DMS79 (cell line): Measurements from ENCODE around the gene PRKAR1B.

Experiments
- DNase-seq: peaks from one replicate; lab custom pipeline; 2025; lab: John Stamatoyannopoulos, UW

The PRKAR1B gene

DNA sequence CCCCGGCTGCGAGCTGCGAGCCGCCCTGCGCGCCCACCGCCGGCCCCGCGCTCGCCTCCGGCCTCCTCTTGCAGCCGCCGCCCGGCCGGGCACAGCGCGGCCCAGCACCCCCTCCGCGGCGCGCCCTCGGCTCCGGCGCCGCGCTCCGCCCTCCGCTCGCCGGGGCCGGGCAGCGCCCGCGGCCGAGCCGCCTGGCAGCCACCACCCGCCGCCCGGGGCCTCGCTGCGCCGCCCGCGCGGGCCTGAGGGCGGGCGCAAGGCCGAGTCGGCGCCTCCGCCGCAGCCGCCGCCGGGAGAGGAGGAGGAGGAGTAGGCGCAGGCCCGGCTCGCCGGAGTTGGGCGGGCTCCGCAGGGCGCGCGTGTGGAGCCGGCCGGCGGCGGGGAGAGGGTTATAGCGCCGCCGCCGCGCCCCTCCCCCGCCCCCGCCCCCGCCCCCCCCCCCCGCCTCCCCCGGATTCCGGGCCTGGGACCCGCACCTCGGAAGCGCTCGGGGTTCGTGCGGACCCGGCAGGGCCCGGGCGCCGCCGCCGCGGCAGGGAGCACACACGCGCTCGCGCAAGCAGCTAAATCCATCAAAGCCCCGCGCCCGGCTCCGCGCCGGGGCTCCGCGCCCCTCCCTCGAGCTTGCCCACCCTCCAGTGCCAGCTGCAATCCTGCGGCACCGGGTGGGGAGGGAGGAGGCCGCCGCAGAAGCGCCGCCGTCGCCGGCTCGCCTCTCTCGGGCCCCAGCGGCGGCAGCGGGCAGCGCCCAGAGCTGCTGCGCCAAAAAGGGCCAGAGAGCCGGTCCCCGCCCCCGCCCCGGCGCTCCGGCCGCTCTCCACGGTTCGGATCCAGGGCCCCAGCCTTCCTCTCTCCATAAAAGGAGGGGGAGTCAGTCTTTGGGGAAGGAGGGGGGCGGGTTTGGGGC lies 207.3 kb downstream of the PRKAR1B start, which contains the start of gene PDGFA:
Gene PDGFA (minus strand): TSS at position 363 of the 907 bp plus-strand sequence. CDS start 845 bp downstream, outside the sequence.
- DNase-seq: peak; percentile 15

DNA sequence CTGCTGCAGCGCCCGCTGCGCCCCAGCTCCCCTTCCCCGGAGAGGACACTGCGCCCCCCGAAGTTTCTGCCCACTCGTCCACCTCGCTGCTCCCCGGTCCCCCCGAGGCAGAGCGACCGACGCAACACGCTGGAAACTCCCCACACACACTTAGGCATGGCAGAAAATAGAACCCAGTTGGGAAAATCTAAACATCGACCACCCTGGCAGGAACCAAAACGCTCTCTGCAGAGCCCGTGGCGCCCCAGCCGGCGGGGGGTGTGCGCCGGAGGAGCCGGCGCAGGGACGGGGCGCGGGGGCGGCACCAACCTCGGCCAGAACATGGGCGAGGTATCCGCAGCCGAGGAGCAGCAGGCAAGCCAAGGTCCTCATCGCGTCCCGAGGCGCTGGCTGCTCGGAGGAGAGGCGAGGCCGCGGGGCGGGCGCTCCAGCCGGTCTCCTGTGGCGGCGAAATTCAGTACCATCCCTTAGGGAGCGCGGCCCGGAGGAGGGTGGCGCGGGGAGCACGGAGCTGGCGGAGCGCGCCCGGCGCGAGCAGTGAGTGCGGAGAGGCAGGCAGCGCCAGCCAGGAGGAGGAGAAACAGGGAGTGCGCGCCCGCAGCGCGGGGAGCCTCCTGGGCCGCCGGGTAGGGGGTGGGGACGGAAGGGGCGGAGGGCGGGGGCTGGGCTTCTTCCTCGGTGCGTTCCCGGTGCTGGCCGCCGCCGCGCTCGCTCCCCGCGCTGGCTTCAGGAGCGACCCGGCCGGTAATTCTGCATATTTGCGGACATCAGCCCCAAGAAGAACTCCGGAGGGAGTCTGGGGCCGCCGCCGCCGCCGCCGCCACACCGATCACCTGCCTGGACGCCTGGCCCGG lies 208.2 kb downstream of the PRKAR1B start:
- DNase-seq: peak; percentile 29

DNA sequence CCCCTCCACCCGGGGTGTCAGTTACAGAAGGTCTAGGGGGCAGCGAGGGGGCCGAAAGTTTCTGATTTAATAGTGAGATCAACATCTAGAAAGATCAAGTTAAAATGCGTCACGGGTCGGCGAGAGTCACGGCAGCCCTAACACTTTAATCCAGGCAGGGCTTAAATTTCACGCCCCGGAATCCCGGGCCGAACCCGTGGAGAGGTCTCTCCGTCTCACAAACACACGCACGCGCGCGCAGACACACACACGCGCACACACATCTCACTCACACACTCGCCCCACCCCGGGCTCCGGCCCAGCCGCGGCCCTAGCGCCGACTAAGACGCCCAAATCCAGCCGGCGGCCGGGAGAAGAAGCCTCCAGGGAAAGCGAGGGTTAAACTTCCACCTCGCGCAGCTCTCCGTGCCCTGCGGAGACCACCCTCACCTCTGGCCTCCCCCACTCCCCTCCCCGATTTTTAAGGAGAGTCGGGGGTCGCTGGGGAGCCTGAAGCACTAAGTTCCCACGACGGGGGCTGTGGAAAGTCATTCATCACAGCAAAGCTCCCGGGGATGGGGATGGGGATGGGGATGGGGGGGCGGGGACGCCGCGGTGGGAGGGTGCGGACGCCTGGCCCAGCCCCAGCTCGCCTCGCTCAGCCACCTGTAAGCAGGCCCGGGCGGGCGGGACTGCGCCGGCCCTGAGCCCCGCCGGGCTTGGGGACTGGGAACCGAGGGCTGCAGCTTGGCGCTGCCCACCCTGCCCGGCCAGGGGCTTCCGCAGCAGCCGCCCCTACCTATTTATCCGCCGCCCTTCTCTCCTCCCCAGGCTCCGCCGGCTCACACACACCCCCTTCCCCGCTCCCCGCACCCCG lies 209.1 kb downstream of the PRKAR1B start:
- no peak for DNase-seq

DNA sequence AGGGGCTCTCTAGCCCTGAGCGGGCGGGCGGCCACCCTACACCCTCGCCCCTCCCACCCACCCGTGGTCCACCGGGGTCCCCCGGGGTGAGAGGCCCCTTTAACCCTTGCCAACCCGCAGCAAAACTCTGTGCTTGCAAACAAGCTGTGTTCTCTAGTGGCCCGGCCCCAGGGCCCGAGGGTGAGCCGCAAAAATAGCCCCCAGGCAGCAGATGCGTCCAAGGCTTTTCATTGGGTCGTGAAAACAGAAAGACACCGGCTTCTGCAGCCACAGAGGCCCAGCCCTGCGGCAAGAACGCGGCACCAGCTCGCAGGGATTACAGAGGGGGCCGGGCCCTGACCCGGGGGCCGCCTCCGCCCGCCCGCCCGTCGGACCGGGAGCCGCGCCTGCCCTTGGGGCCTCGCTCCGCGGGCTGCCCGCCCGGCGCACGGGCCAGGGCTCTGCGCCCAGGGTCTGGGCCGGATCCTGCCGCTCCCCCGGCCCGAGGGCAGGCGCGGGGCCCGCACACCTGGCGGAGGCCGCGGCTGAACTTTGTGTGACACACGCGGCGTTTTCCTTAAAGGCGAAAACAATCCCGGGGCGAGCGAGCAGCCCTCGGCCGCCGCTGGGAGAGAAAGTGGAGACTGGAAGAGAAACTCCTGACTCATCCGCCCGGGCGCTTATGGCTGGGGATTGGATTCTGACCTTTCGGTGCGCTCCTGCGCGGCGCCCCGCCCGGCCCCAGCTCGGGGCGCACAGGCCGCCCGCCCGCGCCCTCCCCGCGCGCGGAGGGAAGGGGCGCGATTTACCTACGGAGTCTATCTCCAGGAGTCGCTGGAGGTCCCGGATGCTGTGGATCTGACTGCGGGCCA lies 210.2 kb downstream of the PRKAR1B start:
- DNase-seq: no peak

DNA sequence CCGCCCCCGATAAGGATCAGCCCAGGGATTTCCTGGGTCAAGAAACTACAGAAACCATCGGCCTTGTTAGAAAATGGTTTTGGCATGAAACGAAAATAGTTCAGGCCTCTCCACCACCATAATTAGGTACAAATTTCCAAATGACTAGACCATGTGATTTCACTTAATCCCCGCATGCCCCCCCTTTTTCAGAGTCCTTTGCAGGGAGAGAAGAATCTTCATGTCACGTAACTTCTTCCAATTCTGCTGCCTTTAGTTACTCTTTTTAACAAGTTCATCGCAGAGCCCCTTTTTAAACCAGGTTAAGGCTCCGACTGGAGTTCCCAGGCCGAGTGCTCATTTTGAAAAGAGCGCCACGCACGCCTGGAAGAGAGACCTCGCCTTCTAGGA lies 210.9 kb downstream of the PRKAR1B start:
- DNase-seq: no peak

DNA sequence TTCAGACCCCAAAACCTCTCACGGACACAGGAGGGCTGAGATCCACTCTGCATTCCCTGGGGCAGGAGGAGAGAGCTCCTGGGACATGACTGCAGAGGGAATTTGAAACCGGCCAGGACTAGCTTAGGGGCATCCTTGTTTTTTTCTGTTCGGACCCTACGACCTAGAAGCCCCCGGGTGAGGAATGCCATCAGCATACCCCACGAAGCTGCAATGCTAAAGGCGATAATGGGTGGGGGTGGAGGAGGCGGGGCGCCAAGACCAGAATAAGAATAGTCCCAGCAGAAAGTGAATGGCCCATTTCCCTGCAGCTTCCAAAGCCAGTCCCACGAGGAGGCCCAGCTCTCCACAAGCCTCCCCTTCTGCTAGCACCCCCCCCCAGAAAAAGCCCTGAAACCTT lies 211.5 kb downstream of the PRKAR1B start:
- no peak for DNase-seq

DNA sequence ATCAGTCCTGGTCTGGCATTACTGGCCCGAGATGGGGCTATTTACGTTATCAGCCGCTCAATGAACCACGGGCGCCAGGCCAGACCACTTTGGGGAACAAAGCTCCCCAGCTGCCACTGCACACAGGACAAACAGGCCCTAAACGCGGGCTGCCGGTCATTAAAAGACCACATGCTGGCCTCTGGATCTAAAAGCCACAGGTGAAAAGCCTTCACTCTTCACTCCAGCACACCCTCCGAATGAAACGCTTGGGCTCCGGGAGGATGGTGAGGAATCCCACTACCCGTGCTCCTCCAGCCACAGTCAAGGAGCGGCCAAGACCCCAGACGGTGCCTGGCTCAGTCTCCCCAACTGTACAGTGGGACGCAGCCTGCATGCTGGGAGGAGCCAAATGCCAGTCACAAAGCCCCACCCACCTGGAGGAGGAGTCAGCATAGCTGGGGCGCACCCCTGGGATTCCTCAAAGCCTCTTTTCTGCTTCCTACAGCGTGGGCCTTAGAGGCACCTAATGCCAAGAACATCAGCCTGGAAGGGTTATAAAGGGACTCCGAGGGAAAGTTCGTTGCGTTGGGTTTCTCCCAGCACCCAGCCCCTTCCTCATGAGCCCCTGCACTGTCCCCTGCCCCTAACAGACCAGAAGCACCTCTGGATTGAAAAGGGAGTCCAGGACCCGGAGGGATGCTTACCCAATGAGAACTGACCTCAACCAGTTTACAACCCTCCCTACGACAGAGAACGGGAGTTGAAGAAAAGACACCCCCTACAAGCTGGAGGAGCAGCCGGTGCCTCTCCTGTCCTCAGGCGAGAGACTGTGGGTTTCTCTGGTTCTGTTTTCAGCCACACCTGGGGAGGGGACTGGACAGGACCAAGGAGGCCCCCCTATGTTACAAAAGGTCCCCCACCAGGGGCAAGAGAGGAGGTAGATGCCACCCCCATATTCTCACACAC lies 212.2 kb downstream of the PRKAR1B start:
- DNase-seq: no peak

DNA sequence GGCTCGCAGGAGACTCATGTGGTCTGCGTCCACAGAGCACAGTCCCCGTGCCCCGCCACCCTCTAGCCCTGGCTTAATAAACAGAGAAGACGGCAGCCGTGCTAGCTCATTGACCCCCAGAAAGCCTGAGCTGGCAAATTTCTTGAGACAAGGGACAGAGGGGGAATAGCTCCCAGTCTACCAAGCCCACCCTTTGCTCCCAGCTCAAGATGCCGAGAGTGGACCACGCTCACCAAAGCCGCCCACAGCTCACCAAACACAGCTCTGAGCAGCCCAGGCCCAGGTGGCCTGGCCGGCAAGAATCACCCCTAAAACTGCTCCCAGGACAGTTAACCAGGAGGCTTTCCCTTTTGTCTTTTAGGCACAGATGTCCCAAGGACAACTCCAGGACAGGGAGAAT lies 212.8 kb downstream of the PRKAR1B start:
- no peak for DNase-seq

DNA sequence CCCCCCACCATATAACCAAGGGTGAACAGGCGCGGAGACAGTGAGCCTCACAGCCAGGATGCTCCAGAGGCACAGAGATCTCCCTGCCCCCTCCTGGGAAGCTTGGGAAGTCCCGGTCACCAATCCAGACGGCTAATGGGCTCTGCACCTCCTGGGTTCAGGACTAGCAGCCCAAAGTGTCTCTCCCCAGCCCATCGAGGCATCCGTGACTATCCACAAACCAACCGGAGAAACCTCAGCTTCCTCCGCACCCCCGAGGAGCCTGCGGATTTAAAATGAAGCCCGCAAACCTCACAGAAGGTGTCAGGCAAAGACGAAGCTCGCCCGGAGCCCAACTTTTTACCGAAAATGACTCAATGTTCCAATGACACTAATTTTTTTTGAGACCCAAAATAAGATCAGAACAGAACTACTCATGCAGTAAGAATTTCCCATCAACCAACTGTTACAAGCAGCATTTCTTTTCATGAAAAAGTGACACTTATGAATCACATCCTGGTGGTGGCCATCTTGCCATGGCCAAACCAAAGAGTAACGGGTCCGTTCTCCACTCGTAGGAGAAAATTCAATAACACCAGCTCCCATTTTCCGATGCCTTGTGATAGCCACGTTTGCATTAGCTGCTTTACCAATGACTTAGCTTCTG lies 213.4 kb downstream of the PRKAR1B start:
- DNase-seq: no peak

DNA sequence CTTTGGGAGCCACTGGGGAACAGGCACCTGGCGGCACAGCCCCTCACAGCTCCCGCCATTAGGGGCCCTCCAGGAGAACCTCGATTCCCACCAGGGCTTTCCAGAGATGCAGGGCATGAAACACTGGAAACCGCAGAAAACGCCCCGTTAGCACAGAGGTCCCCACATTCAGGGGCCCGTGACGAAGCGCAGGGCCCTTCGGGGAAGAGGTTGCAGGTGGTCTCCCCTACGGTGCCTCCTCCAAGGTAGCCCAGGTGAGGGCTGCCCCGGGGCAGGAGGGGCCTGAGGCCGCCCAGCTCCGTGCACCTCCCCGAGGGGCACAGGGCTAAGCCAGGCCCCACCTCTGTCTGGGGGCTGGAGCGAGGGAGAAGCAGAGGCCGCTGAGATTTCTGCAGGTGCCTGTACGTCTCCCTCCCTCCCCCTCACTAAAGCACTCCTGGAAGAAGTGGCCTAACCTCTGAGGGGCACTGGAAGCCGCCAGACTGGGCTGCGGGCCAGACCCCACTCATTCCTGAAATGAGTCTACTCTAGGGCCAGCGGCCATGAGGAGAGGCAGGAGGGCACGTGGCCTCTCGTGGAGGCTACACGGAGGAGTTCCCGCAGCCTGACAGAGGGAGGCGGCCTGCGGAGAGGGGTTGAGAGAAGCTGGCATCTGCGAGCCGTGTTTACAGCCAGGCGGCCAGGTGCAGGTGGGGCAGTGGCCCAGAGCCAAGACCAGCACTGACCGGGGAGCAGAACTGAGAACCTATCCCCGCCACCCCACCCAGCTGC lies 214.4 kb downstream of the PRKAR1B start:
- DNase-seq: peak; percentile 98

DNA sequence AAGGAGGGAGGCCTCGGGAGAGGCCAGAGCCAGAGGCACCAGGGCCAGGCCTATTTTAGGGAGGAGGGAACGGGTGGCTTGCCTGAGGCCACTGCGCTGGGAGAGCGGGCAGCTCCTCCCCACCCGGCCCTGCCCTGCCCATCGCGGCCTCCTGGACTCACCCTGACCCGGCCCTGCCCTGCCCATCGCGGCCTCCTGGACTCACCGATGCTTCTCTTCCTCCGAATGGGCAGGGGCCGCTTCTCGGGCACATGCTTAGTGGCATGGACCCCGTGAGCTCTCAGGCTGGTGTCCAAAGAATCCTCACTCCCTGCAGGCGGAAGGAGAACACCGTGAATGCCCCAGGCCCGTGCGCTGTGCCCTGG lies 215.0 kb downstream of the PRKAR1B start:
- no peak for DNase-seq

DNA sequence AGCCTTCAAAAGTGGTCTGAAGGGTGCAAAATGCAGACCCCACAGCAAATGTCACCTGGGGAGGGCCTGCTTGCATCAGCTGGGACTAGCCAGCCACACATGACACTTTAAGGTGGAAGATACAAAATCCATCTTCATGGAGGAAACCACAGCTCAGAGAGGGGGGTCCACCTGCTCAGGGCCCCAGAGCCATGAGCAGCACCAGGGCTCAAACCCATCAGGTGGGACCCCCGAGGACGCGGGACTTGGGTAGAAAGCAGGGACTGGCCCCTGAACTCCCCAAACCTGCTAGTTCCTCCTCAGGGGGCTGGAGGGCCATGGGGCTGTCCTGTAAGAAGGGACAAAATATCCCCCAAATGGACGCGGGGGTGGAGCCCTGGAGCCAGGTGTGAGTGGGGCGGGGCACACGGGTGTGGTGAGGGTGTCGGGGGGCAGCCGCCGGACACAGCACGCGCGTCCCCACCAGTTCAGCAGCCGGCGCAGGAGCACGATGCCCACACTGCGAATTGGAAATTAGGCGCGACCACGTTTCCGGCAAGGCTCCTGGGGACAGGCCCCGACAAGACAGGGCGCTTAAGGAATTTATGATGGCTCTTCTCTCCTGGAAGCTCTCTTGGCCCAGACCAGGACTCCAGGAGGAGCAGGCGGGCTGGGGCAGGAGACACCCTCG lies 215.5 kb downstream of the PRKAR1B start:
- peak; percentile 39 for DNase-seq

DNA sequence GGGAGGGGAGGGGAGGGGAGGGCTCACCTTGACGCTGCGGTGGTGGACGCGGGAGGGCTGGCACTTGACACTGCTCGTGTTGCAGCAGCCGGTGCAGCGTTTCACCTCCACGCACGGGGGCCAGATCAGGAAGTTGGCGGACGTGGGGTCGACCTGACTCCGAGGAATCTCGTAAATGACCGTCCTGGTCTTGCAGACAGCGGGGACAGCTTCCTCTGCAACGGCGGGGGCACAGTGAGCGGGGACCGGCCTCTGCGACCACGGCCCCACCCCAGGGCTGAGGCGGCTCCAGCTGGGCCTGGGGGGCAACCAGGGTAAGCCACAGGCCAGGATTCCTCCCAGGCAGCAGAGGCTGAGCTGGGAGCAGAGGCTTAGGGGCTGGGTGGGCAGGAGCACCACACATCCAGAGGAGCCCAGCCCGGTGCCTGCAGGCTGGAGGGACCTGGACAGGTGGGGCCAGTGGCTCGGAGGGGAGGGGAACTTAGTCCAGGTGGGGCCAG lies 216.2 kb downstream of the PRKAR1B start:
- DNase-seq: no peak

DNA sequence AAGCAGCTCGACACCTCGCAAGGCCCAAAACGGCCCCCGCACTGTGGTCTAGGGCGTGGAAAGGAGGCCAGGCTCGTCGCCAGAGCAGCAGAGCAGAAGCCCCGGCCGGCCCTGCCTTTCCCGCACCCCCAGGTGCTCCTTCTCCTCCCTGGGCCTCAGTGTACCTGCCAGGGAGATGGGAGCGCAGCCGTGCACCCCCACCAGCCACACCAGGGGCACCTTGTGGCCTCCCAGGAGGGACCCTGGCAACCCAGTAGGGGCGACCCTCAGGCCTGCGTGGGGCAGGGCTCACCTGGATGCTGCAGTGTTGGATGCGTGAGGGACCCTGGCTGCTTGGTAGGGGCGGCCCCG lies 217.0 kb downstream of the PRKAR1B start:
- DNase-seq: no peak

DNA sequence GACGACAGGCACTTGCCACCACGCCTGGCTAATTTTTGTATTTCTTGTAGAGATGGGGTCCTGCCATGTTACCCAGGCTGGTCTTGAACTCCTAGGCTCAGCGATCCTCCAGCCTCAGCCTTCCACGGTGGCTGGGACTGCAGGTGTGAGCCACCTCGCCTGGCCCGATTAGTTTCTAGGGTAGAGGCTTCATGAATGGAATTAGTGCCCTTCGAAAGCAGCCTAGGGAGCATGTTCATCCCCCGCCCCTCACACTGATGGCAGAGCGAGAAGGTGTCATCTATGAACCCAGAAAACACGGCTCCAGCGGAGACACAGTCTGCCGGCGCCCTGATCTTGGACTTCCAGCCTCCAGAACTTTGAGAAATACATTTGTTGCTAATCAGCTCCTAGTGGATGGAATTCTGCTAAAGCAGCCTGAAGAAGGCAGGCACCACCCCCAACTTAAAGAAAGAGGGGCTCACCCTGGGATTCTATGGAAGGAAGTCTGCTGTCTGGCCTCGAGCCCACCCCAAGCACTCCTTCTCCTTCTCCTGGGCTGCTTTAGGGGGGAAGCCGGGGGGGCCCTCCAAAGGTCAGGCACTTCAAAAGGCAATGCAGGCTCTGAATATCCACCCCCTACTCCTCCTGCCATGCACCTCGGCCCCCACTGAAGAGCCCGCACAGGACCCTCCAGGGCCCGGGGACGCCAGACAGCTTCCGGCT lies 217.5 kb downstream of the PRKAR1B start:
- no peak for DNase-seq

DNA sequence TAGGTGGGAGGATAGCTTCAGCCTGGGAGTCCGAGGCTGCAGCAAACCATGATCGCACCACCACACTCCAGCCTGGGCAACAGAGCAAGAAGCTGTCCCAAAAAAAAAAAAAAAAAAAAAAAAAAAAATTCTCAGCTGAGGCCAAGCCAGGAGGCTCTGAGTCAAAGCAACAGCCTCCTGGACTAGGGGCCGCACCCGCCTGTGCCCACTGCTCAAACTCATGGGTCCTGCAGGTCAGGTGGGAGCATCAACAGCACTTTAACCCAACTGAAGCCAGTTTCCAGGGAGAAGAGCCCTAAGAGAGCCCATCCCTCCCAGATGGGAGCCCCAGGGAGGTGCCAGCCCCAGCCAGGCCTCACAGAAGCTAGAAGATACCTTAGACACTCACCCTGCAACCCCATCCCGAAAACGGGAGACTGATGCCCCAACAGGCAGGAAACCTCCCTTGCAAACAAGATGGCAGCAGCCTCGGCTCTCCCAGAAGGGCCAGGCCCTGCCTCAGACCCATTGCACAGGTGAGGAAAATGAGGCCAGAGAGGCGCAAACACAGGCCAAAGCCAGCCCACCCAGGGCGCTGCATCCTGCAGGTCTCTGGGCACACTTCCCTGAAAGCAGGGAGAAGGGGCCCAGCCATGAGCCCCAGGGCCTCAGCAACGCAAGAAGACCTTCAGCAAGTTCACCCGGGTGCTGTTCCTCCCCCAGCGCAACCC lies 218.5 kb downstream of the PRKAR1B start:
- DNase-seq: no peak
